ENCODE data around the gene RELT.
A peak's percentile ranks its signal among the peaks of the same experiment; 100 is the strongest.

RELT gene

GRCh38 chr11:73376160-73376802, at the start of gene RELT:
Gene RELT, plus strand, starts transcription at chr11:73376399. Its CDS starts 12,738 bp downstream, at chr11:73389137.
- peak; percentile 97 for DNase-seq (ENCODE audit: low read depth, low spot score)

- DNase-seq (ENCODE audit: low read depth, low spot score) = no peak
Measured at GRCh38 chr11:73326929-73327811, 49.0 kb upstream of the RELT start.

- DNase-seq (ENCODE audit: low read depth, low spot score) = no peak
Measured at GRCh38 chr11:73327812-73328364, 48.3 kb upstream of the RELT start.

GRCh38 chr11:73330569-73331093, 45.6 kb upstream of the RELT start:
- DNase-seq (ENCODE audit: low read depth, low spot score) = no peak

- peak; percentile 89 for DNase-seq (ENCODE audit: low read depth, low spot score)
Measured at GRCh38 chr11:73331138-73331916, 44.9 kb upstream of the RELT start.

- DNase-seq (ENCODE audit: low read depth, low spot score) = no peak
Measured at GRCh38 chr11:73333173-73333572, 43.0 kb upstream of the RELT start.

- no peak for DNase-seq (ENCODE audit: low read depth, low spot score)
Measured at GRCh38 chr11:73333640-73334383, 42.4 kb upstream of the RELT start.

- peak; percentile 86 for DNase-seq (ENCODE audit: low read depth, low spot score)
Measured at GRCh38 chr11:73334384-73335203, 41.6 kb upstream of the RELT start.

- DNase-seq (ENCODE audit: low read depth, low spot score) = peak; percentile 94
Measured at GRCh38 chr11:73335204-73335923, 40.8 kb upstream of the RELT start.

- DNase-seq (ENCODE audit: low read depth, low spot score) = no peak
Measured at GRCh38 chr11:73337846-73338245, 38.4 kb upstream of the RELT start.

GRCh38 chr11:73338279-73338678, 37.9 kb upstream of the RELT start:
- no peak for DNase-seq (ENCODE audit: low read depth, low spot score)

GRCh38 chr11:73340164-73340563, 36.0 kb upstream of the RELT start:
- no peak for DNase-seq (ENCODE audit: low read depth, low spot score)

GRCh38 chr11:73342633-73343032, 33.6 kb upstream of the RELT start:
- no peak for DNase-seq (ENCODE audit: low read depth, low spot score)

- DNase-seq (ENCODE audit: low read depth, low spot score) = no peak
Measured at GRCh38 chr11:73343076-73343873, 32.9 kb upstream of the RELT start.

- DNase-seq (ENCODE audit: low read depth, low spot score) = no peak
Measured at GRCh38 chr11:73344191-73344607, 32.0 kb upstream of the RELT start.

GRCh38 chr11:73345481-73346160, 30.6 kb upstream of the RELT start:
- no peak for DNase-seq (ENCODE audit: low read depth, low spot score)

- no peak for DNase-seq (ENCODE audit: low read depth, low spot score)
Measured at GRCh38 chr11:73346186-73346935, 29.8 kb upstream of the RELT start.

Data from ELF-1 (cell line).